GM10266 (cell line): ENCODE measurements around the gene PPP1R1C.

Experiments used
- DNase-seq: peaks from one replicate; pipeline ENCODE4 v3.0.0; 2012; ENCODE audit errors: extremely low spot score
- TF ChIP-seq, protein P1 (sequence below): IDR thresholded peaks from 2 replicates; pipeline ENCODE4 v1.5.1; 2012; ENCODE audit warnings: mild to moderate bottlenecking, low read depth; ENCODE audit not compliant: control insufficient read depth, insufficient read depth; ENCODE audit errors: missing control alignments

PPP1R1C gene

DNA sequence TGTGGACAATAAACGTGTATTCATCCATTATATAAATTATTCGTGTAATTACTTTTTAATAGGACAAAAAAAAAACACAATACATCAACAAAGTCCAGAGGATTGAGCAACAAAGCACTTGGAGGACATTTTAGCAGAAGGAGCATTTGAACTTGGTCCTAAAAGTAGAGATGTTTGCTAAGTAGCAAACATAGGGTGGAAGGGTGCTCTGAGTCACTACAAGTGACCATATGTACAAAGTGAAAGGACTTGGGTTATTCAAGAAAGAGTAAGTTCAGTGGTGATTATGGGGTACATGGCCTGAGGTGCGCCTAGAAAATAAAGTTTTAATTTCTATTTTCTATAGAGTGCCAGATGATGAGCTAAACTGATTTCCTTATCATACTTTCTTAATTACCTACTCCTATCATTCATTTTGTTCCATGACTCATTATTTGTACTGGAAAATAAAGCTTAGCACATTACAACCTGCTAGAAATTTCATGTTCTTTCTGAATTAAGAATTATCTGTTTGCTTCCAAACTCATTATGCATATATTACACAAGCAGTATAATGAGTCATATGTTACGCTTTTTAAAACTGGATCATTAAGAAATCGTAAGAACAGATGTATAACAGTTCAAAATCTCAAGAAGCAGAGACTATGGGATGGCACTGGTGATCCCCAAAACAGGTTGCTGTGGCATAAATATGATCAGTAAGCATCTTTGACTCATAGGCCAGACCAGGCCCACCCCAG lies 13.1 kb upstream of the PPP1R1C start:
- TF ChIP-seq, protein P1, sequence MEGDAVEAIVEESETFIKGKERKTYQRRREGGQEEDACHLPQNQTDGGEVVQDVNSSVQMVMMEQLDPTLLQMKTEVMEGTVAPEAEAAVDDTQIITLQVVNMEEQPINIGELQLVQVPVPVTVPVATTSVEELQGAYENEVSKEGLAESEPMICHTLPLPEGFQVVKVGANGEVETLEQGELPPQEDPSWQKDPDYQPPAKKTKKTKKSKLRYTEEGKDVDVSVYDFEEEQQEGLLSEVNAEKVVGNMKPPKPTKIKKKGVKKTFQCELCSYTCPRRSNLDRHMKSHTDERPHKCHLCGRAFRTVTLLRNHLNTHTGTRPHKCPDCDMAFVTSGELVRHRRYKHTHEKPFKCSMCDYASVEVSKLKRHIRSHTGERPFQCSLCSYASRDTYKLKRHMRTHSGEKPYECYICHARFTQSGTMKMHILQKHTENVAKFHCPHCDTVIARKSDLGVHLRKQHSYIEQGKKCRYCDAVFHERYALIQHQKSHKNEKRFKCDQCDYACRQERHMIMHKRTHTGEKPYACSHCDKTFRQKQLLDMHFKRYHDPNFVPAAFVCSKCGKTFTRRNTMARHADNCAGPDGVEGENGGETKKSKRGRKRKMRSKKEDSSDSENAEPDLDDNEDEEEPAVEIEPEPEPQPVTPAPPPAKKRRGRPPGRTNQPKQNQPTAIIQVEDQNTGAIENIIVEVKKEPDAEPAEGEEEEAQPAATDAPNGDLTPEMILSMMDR = no peak
- no peak for DNase-seq

DNA sequence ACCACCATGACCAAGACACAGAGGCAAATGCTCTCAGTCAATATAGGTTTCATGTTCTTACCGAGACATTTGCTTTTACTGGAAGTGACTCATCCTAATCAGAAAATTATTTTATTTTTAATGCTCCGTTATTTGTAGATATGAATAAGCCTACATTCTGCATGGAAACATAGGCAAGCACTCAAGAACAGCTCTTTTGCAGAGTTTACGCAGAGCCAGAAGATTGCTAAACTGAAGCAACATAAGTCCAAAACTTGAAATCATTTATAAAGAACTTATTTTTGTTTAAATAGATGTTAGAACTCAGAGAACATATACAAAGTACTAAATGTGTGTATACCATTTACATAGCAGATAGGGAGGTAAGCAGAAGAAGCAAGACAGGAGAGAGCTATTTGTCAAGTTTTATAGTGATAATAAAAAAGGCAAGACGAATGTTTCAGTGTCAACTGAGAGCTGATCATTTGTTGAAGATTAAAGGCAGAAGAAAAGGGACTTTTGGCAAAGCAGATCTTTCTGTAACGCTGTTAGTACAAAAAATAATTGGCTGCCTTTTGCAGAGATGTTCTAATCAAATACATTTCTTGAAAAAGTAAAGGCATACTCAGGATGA lies 12.4 kb upstream of the PPP1R1C start:
- no peak for DNase-seq
- TF ChIP-seq, protein P1 = no peak

DNA sequence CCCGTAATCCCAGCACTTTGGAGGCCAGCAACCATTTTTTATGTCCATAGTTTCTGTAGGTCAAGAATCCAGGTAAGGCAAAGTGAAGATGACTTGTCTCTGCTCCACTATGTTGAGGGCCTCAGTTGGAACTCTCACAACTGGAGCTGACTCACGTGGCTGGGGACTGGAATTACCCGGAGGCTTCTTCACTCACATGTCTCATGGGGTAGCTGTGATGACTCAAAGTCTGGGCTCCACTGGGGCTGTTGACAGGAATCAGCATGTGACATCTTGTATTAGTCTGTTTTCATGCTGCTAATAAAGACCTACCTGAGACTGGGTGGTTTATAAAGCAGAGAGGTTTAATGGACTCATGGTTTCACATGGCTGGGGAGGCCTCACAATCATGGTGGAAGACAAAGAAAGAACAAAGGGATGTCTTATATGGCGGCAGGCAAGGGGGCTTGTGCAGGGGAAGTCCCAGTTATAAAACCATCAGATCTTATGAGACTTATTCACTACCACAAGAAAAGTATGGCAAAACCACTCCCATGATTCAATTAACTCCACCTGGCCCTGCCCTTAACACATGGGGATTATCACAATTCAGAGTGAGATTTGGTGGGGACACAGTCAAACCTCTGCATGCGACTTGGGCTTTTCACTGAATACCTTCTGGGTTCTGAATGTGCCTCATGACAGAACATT lies 7.8 kb upstream of the PPP1R1C start:
- TF ChIP-seq, protein P1 = no peak
- no peak for DNase-seq

DNA sequence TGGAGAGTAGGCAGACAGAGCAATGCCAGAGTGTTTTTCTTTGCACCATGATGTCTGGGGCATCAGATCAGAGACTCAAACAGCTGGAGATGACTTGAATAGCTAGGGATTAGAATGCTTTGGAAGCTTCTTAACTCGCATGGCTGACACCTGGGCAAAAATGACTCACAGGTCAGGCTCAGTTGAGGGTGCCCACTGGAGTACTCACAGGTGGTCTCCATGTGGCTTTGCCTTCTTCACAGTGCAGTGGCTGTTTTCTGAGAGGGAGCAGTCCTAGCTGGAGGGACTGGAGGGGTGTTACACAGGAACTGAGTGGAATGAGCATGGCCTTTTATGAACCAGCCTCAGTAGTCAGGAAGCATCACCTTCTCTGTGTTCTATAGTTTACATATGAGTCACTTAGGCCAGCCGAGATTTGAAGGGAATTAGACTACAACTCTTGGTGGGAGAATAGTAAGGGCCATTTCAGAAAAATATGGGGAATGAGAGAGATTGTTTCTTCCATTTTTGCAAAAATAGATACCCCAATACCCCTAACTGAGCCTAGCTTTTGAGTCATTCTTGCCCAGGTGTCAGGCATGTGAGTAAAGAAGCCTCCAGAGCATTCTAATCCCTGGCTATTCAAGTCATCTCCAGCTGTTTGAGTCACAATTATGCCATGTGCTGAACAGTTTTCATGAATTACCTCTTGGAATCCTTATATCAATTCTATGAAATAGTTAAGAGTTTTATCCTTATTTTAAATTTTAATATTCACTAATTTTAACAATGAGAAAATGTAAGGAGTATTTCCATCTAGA lies 7.1 kb upstream of the PPP1R1C start:
- TF ChIP-seq, protein P1 = no peak
- no peak for DNase-seq

DNA sequence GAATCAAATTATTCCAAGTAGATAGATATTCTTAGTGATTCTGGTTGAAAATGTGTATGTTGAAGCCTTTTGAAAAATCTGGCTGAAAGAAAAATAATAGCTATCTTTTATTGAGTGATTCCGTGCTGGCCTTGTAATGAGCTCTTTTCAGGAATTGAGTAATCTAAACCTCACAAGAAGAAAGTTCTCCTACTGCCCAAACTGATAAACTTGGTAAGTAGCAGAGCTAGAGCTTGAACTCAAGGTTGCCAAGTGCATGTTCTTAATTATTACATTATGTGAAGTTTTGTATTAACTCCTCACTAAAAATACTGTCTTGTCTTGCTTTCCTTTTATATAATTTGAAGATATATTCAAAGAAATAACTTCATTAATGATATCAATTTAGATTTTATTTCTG lies 1.6 kb upstream of the PPP1R1C start:
- DNase-seq = no peak
- TF ChIP-seq, protein P1 = no peak

DNA sequence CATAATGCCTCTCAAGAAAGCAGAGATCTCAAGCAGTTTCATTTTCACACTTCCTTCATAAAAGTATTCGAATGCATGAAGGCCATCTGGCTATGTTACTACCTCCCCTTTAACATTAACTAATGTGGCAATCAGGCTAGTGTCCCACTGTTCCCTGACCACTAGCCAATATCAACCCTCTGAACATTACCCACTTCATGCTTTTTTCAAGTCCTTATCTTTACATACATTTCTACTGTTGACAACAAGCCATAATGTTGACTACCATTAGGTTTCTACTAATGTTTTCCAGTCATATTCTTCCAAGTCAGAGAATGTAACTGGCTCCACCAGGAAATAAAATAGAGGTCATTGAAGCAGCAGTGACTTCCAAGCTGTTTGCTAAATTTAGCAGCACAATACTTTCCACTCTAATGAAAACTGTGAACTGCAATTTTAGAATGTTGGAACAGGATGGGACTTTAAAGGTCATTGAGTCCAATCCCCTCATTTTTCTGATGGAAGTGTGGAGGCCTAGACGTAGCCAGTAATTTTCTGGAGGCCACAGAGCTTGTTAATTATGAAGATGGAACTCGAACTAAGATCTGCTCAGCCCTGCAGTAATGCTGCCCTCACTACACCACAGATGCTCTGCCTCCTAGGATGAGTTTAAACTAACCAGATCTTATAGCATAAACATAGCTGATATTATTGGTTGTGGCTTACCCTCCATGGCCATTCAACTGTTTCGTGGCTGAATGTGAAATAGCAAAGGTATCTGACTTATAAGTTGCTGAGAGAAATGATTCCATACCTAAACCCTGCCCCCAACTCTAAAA lies 630 bp upstream of the PPP1R1C start:
- DNase-seq = no peak
- TF ChIP-seq, protein P1 = no peak
